ENCODE results near the gene EMC10. TPM values are rescaled to one million over a fixed set of nuclear protein-coding genes. Genes with fewer than 3 reads are reported as not detected.
A peak's percentile ranks its signal among the peaks of the same experiment; 100 is the strongest.

The EMC10 gene
- total RNA-seq, 1 donor from 2014 or later, result 123 TPM

- DNase-seq (ENCODE audit: low read depth), result no peak
- TF ChIP-seq, protein P1, sequence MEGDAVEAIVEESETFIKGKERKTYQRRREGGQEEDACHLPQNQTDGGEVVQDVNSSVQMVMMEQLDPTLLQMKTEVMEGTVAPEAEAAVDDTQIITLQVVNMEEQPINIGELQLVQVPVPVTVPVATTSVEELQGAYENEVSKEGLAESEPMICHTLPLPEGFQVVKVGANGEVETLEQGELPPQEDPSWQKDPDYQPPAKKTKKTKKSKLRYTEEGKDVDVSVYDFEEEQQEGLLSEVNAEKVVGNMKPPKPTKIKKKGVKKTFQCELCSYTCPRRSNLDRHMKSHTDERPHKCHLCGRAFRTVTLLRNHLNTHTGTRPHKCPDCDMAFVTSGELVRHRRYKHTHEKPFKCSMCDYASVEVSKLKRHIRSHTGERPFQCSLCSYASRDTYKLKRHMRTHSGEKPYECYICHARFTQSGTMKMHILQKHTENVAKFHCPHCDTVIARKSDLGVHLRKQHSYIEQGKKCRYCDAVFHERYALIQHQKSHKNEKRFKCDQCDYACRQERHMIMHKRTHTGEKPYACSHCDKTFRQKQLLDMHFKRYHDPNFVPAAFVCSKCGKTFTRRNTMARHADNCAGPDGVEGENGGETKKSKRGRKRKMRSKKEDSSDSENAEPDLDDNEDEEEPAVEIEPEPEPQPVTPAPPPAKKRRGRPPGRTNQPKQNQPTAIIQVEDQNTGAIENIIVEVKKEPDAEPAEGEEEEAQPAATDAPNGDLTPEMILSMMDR (conservative IDR thresholded peaks at IDR 0.05; ENCODE audit: low read depth, low read length), result no peak
- no peak overlapping the region for H3K4me3 ChIP-seq (ENCODE audit: low read depth, low read length)
These were observed 23.1 kb upstream of the EMC10 start for GRCh38 chr19:50453243-50453642.

DNA sequence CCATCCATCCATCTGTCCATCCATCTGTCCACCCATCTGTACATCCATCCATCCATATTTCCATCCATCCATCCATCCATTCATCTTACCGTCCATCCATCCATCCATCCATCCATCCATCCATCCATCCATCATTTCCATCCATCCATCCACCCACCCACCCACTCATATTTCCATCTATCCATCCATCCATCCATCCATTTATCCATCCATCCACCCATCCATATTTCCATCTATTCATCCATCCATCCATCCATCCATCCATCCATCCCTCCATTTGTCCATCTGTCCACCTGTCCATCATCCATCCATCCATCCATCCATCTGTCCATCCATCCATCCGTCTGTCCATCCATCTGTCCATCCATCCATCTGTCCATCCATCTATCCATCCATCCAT lies 20.3 kb upstream of the EMC10 start:
- no peak overlapping the region for H3K4me3 ChIP-seq (ENCODE audit: low read depth, low read length)

GRCh38 chr19:50457300-50457699 lies 19.0 kb upstream of the EMC10 start:
- TF ChIP-seq, protein P1 (conservative IDR thresholded peaks at IDR 0.05; ENCODE audit: low read depth, low read length), result no peak
- no peak for DNase-seq (ENCODE audit: low read depth)
- no peak overlapping the region for H3K4me3 ChIP-seq (ENCODE audit: low read depth, low read length)

More for the DNA sequence above, 20.3 kb upstream of the EMC10 start:
- DNase-seq (ENCODE audit: low read depth), result no peak
- TF ChIP-seq, protein P1 (conservative IDR thresholded peaks at IDR 0.05; ENCODE audit: low read depth, low read length), result no peak

DNA sequence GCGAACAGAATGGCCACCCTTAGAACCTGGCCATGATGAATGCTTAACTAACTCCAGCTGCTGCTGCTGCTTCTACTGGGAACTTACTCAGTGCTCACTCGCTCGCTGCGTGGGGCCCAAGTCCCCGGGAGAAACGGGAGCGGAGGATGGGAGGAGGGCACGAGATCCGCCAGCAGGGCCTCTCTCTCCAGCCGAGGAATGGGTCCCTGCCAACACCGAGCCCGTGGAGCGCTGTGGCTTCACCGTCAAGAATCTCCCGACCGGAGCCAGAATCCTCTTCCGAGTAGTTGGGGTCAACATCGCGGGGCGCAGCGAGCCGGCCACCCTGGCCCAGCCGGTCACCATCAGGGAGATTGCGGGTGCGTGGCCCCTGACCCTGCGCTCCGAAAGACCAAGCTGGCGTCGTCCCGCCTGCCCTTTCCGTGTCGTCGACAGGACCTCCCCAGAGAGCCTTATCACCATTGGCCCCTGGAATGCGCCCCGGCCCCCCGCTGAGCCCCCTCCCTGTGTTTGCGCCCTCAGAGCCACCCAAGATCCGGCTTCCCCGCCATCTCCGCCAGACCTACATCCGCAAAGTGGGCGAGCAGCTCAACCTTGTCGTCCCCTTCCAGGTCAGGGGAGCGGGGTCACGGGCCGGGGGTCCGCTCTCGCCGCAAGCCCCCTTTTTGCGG lies 17.8 kb upstream of the EMC10 start:
- H3K4me3 ChIP-seq (ENCODE audit: low read depth, low read length), result no peak overlapping the region
- DNase-seq (ENCODE audit: low read depth), result no peak
- TF ChIP-seq, protein P1 (conservative IDR thresholded peaks at IDR 0.05; ENCODE audit: low read depth, low read length), result no peak

GRCh38 chr19:50459067-50459456 lies 17.2 kb upstream of the EMC10 start:
- H3K4me3 ChIP-seq (ENCODE audit: low read depth, low read length), result no peak overlapping the region
- TF ChIP-seq, protein P1 (conservative IDR thresholded peaks at IDR 0.05; ENCODE audit: low read depth, low read length), result no peak
- no peak for DNase-seq (ENCODE audit: low read depth)

DNA sequence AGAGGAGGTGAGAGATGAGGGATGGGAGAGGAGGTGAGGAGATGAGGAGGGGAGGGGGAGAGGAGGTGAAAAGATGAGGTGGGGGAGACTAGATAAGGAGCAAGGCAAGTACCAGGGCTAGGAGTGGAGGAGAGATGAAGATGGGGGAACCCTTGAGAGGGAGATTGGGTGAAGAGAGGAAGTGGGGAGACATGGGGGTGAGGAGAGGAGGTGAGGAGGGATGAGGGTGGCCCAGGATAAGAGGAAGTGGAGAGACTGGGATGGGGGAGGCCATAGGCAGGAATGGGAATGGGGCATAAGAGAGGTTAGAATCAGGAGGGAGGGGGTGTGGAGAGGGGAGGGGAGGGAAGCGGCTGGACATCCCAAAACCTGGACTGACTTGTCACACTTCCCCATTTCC lies 16.7 kb upstream of the EMC10 start:
- TF ChIP-seq, protein P1 (conservative IDR thresholded peaks at IDR 0.05; ENCODE audit: low read depth, low read length), result no peak
- no peak for DNase-seq (ENCODE audit: low read depth)
- no peak overlapping the region for H3K4me3 ChIP-seq (ENCODE audit: low read depth, low read length)

DNA sequence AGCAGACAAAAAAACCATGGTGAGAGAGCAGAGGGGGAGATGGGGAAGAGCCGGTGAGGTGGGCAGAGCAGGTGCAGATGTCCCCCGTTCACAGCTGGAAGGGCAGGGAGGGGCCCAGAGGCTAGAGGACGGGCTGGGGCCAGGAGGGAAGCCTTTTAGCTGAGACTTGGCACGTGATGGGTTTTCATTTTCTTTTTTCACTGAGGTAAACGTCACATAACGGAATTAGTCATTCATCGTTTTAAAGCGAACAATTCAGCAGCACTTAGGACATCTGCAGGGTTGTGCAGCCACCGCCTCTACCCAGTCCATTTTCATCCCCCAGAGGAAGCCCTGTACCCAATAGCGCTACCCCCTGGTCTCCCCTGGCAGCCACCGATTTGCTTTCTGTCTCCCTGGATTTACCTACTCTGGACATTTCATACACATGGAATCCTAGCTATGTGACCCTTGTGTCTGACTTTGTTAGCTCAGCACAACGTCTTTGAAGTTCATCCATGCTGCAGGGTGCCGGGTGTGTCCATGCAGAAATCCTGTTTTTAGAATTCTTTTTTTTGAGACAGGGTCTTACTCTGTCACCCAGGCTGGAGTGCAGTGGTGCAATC lies 16.0 kb upstream of the EMC10 start:
- TF ChIP-seq, protein P1 (conservative IDR thresholded peaks at IDR 0.05; ENCODE audit: low read depth, low read length), result peak; percentile 59

More for the DNA sequence above, 16.0 kb upstream of the EMC10 start:
- H3K4me3 ChIP-seq (ENCODE audit: low read depth, low read length), result no peak overlapping the region
- peak; percentile 92 for DNase-seq (ENCODE audit: low read depth)
